GM08714 (cell line): ENCODE data around the gene PHF19.

ENCODE experiments used
- H3K4me3 ChIP-seq: fragments of 200-500 bp; sonication (Bioruptor generic); 2 replicates; pipeline ENCODE4 v1.5.1; 2014; ENCODE audit warnings: mild to moderate bottlenecking, low read length, inconsistent platforms
- ZNF274 ChIP-seq: IDR thresholded peaks from 2 replicates; pipeline ENCODE4 v1.6.1; 2012; ENCODE audit warnings: mild to moderate bottlenecking, low read depth, low read length

The PHF19 gene

GRCh38 chr9:120865809-120866208, 11.2 kb downstream of the PHF19 start:
- no peak overlapping the region for H3K4me3 ChIP-seq
- no peak for TF ChIP-seq ZNF274

- no peak for TF ChIP-seq ZNF274
- no peak overlapping the region for H3K4me3 ChIP-seq
Measured at GRCh38 chr9:120865176-120865575, 11.8 kb downstream of the PHF19 start.

GRCh38 chr9:120864719-120865118, 12.3 kb downstream of the PHF19 start:
- no peak for TF ChIP-seq ZNF274
- no peak overlapping the region for H3K4me3 ChIP-seq

DNA sequence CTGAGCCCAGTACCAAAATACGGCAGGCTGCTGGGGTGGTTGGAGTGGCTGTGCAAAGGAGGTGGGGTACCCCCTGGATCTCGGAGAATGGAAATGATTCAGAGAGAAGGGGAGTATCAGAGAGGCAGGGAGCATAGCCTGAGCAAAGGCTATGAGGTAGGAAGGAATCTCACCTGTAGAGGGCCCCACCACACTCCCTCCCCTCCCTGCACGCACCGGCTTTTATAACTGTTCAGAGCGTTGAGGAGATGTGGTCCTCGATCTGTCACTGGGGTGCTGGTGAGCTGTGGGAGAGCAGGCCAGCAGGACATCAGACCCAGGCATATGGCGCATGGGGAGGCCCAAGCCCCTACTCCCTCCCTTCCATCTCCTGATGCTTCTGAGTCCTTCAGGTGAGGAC, 13.2 kb downstream of the PHF19 start:
- no peak for TF ChIP-seq ZNF274
- H3K4me3 ChIP-seq = no peak overlapping the region

DNA sequence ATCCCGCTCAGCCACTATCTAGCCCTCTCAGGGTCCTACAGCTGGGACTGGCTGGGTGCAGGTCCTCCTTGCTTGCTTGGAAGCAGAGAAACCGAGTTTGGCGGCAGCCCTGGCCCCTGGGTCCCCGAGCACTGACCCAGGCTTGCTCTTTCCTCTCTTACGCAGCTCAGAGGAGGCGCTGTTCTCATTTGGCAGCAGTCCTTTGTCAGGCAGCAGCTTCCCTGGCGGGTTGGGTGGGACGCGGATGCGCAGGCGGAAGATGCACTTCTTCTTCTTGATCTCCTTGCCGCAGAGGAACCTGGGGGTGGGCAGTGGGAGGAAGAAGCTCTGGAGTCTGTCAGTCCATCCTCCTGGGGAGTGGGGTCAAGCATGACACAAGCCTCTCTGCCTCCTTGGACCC, 14.5 kb downstream of the PHF19 start:
- no peak overlapping the region for H3K4me3 ChIP-seq
- TF ChIP-seq ZNF274 = no peak

GRCh38 chr9:120861935-120862334, 15.1 kb downstream of the PHF19 start:
- no peak for TF ChIP-seq ZNF274
- H3K4me3 ChIP-seq = no peak overlapping the region

DNA sequence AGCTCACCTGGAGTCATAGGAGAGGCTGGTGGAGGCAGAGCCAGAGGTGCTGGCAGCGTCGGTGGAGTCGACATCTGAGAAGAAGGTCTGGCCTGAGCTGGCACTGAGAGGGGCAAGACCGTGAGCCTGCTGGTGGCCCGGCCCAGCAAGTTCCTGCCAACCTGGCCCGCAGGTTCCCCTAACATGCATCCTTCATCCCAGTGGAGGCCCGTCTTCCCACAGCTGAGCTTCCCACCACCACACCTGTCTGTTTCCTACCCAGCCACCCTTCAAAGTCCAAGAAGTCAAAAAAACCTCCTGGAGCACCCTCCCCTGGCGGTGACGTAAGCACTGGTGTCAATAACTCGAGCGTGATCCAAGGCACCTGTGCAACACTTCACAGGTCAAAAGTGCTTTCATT, 16.9 kb downstream of the PHF19 start:
- no peak overlapping the region for H3K4me3 ChIP-seq
- TF ChIP-seq ZNF274 = no peak

GRCh38 chr9:120859361-120859760, 17.6 kb downstream of the PHF19 start:
- no peak for TF ChIP-seq ZNF274
- H3K4me3 ChIP-seq = no peak overlapping the region

- no peak for TF ChIP-seq ZNF274
- no peak overlapping the region for H3K4me3 ChIP-seq
Measured at GRCh38 chr9:120857902-120858301, 19.1 kb downstream of the PHF19 start.

DNA sequence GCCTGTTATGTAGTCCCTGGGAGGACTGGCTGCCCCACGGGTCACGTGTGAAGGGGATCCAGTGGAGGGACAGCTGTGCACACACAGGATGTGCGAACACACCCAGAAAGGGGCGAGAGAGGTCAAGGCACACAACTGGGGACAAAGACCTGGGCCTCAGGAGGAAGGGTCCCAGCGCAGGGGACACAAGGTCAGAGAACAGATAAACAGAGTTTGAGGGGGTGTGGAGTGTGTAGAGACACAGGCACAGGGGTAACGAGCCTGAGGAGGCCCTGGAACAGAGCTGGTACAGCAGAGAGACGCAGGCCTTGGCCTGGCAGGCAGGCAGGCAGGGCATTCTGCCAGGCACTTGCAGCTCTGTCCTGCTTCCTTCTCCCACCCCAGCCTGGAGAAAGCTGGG, 19.5 kb downstream of the PHF19 start:
- no peak for TF ChIP-seq ZNF274
- no peak overlapping the region for H3K4me3 ChIP-seq

DNA sequence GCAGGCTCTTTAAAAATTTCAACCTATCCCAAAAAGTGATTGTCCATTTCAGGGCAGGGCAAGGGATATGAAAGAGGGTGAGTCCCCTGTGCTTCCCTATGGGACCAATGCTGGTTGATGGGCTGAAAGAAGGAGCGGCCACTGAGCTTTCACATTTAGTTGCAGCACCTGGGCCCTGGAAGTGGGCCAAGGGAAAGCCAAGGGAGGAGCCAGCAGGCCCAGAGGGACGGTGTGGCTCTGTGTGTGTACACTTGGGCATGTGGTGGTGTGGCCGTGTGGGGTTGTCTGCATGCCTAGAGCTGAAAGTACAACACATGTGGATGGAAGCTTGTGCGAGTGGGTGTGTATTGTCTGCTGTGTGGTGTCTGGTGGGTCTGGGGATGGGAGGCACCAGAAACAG, 20.3 kb downstream of the PHF19 start:
- TF ChIP-seq ZNF274 = no peak
- H3K4me3 ChIP-seq = no peak overlapping the region

DNA sequence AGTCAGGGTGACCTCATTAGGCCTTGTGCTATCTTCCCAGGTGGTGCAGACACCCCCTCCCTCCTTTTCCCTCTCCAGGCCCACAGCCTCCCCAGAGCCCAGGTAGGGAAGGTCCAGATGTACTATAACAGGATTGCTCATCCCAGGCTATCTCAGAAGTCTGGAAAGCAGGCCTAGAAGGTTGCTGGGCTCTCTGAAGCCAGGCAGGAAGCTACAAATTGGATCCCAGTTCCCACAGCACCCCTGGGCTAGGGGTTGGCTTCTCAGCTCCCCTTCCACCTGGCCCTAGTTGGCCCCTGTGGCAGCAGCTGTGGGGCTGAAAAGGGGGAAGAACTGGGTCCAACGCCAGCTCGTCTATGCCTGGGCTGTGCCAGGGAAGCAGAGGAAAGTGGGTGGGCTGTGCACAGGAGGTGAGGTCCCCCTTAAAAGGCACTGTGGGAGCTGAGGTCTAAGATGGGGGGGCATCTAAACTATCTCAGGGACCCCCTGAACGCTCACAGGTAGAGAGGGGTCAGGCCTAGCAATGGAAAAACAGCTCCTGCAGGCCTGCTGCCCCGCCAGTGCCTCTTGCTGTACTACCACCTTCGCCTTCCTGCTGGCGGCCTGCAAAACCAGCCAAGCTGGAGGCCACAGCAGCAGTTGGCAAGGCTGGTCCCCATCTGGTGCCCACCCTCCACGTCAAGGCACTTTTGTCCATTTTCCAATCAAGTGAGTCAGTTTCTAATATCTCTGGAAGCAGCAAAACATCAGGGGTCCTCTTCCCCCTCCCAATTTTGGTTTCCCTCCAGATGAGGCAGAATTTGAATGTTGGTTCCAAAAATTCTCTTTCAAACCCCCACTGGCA, 20.9 kb downstream of the PHF19 start:
- H3K4me3 ChIP-seq = no peak overlapping the region
- TF ChIP-seq ZNF274 = no peak

- TF ChIP-seq ZNF274 = no peak
- H3K4me3 ChIP-seq = no peak overlapping the region
Measured at GRCh38 chr9:120854596-120855327, 22.2 kb downstream of the PHF19 start.

DNA sequence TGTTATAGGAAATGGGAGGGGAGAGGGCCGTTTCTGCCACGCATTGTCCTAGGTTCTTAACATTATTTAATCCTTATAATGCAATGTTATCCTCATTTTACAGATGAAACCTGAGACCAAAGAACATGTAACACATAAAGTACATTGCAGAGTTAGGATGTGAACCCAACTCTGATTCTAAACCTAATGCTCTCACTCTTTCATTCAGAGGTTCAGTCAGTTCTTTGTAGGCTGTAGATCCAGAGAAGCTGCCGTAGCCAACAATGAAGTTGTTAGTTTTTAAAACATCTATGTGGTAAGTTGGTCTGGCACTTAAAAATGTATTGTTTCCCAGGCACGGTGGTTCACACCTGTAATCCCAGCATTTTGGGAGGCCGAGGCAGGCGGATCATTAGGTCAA, 23.8 kb downstream of the PHF19 start:
- no peak for TF ChIP-seq ZNF274

DNA sequence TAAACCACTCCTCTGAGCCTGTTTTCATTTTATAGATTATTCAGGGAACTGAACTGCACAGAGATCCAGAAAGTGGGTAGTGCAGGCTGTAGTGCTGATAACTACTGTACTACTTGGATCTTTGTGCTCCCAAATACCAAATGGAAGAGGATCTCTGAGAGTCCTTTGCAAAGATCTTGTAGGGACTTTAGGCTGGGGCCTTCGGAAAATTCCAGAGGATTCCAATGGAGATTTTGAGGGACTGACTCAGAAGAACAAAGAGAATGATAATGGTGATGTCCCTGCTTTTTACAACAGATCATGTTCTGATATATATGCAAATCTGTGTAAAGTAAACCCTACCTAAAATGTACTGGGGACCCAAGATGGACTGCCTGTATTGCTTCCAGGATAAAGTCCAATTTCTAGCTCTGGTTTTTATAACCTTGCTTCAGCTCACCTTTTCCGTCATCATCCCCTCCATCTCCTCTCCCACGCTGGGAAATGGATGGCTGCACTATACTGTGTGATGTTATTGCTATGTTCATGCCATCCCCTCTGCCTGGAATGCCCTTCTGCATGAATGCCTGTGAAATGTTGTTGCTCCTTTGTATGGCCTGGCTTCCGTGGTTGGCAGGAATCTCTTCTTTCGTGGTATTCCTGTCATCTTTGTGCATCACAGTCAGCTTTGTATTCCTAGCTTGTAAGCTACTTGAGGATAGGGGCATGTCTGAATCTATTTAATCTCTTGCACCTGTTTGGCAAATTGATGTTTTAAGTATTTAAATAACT, 24.6 kb downstream of the PHF19 start:
- H3K4me3 ChIP-seq = no peak overlapping the region
- no peak for TF ChIP-seq ZNF274

More for the DNA sequence above, 23.8 kb downstream of the PHF19 start:
- no peak overlapping the region for H3K4me3 ChIP-seq

DNA sequence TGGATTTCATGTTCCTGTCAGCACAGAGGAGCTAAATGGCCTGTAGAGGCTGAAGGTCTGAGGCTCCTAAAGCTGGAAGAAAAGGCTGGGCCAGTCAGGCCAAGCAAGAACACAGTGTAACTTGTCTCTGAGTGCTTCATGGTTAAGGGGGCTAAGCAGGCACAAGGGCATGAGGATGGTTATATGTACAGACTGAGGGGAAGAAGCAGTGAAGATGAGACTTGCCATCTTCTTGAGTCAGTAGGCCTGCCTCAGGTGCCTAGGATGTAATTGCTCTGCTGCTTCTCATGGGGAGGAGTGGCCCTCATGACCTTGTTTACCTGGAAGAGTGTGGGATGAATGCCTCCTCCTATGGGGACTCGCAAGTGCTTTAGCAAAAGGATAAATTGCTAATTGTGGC, 25.5 kb downstream of the PHF19 start:
- no peak overlapping the region for H3K4me3 ChIP-seq
- TF ChIP-seq ZNF274 = no peak
